Endodermal cell (in vitro differentiated cells): ENCODE results near the gene NPHP4. TPM values are rescaled to one million over a fixed set of nuclear protein-coding genes. Genes with fewer than 3 reads are reported as not detected.

Experiments
- DNase-seq: peaks from one replicate; pipeline ENCODE4 v3.0.0-alpha.2; 2017
- H3K27ac ChIP-seq: 2 replicates; pipeline ENCODE4 v1.5.1; 2013; ENCODE audit warnings: mild to moderate bottlenecking, low read depth, low read length, moderate library complexity
- H3K27me3 ChIP-seq: 2 replicates; pipeline ENCODE4 v1.6.1; 2013; ENCODE audit warnings: mild to moderate bottlenecking, low read length, moderate library complexity; ENCODE audit not compliant: insufficient read depth, control insufficient read depth, poor library complexity, severe bottlenecking
- H3K36me3 ChIP-seq: 2 replicates; pipeline ENCODE4 v1.7.0; 2013; ENCODE audit warnings: mild to moderate bottlenecking, low read length, moderate library complexity; ENCODE audit not compliant: control insufficient read depth, insufficient read depth
- H3K4me1 ChIP-seq: one replicate; pipeline ENCODE4 v1.7.0; 2013; ENCODE audit warnings: low read length; ENCODE audit not compliant: control insufficient read depth, insufficient read depth
- H3K4me3 ChIP-seq: 2 replicates; pipeline ENCODE4 v1.5.1; 2013; ENCODE audit warnings: mild to moderate bottlenecking, low read length, moderate library complexity
- H3K9ac ChIP-seq: 2 replicates; pipeline ENCODE4 v1.6.1; 2013; ENCODE audit warnings: mild to moderate bottlenecking, low read length, moderate library complexity; ENCODE audit not compliant: poor library complexity, severe bottlenecking; ENCODE audit errors: extremely low read depth
- H3K9me3 ChIP-seq: 2 replicates; pipeline ENCODE4 v1.6.1; 2013; ENCODE audit warnings: mild to moderate bottlenecking, low read length, moderate library complexity; ENCODE audit not compliant: control insufficient read depth
- H3K27ac Mint-ChIP-seq: 2 replicates; pipeline ENCODE4 v1.8.0; 2020; ENCODE audit warnings: mixed read lengths
- H3K27me3 Mint-ChIP-seq: 2 replicates; pipeline ENCODE4 v1.8.0; 2021; ENCODE audit warnings: mild to moderate bottlenecking, mixed read lengths; ENCODE audit not compliant: insufficient read depth
- H3K36me3 Mint-ChIP-seq: 2 replicates; pipeline ENCODE4 v1.8.0; 2020; ENCODE audit warnings: low read depth, mixed read lengths
- H3K4me1 Mint-ChIP-seq: 2 replicates; pipeline ENCODE4 v1.8.0; 2020; ENCODE audit warnings: mixed read lengths
- H3K4me3 Mint-ChIP-seq: 2 replicates; pipeline ENCODE4 v1.8.0; 2020; ENCODE audit warnings: mild to moderate bottlenecking, moderate library complexity, mixed read lengths
- H3K9me3 Mint-ChIP-seq: 2 replicates; pipeline ENCODE4 v1.8.0; 2020; ENCODE audit warnings: mild to moderate bottlenecking, mixed read lengths
- CTCF ChIP-seq: fragments of 200-600 bp; sonication (generic); conservative IDR thresholded peaks from 2 replicates; pipeline ENCODE4 v1.5.0; 2021; ENCODE audit warnings: antibody characterized with exemption, mild to moderate bottlenecking
- WGBS, 2 experiments: methylation state at CpG; one replicate each; pipeline versions ENCODE4 v1.1.5 to v1.1.7; 2013; ENCODE audit warnings: missing lambda C conversion rate in 2 of 2, mixed read lengths in 1 of 2; ENCODE audit not compliant: insufficient coverage in 1 of 2, insufficient read length in 1 of 2; 5-methylcytosine and 5-hydroxymethylcytosine counted together
- total RNA-seq, 2 donors: library from RNA; stranded (reverse); fragmentation: NEBNext Ultra II Directional in 1 of 2; extraction: Animal tissue kit (Norgen Biotek cat#: 25700) in 1 of 2; gene quantifications; 2 replicates in 1 of 2; 3 replicates in 1 of 2; pipeline ENCODE4 v1.2.1, GENCODE V29; 2021

Gene NPHP4
- total RNA-seq, 2 donors from 2014 or later: 19.1 to 25.4 TPM

GRCh38 chr1:5901841-5902240 lies 90.4 kb downstream of the NPHP4 start:
- H3K36me3 ChIP-seq: no peaks in the 10 kb centered on the region
- peaks cover under 1% of the 10 kb centered on the region for H3K4me1 ChIP-seq
- no peaks in the 10 kb centered on the region for H3K27me3 ChIP-seq
- DNase-seq: peak; percentile 68
- H3K9ac ChIP-seq: no peak overlapping the region
- 72 to 76% methylated on average over 2 of the region's 2 CpGs for WGBS, 2 experiments
- H3K9me3 Mint-ChIP-seq: no peaks in the 10 kb centered on the region
- no peaks in the 10 kb centered on the region for H3K9me3 ChIP-seq
- H3K4me1 Mint-ChIP-seq: peaks cover 12% of the 10 kb centered on the region
- no peak overlapping the region for H3K27ac Mint-ChIP-seq
- no peak for TF ChIP-seq CTCF
- no peak overlapping the region for H3K4me3 Mint-ChIP-seq
- H3K4me3 ChIP-seq: no peak overlapping the region
- peaks cover 25% of the 10 kb centered on the region for H3K36me3 Mint-ChIP-seq
- no peak overlapping the region for H3K27ac ChIP-seq
- no peaks in the 10 kb centered on the region for H3K27me3 Mint-ChIP-seq

- 93 to 100% methylated on average over 2 to 5 of the region's 5 CpGs for WGBS, 2 experiments
- Mint-ChIP-seq H3K36me3 (peaks cover 25% of the 10 kb centered on the region), H3K9me3 (no peaks in the 10 kb centered on the region), H3K4me1 (peaks cover 18% of the 10 kb centered on the region), H3K4me3 (no peak overlapping the region), H3K27ac (no peak overlapping the region), H3K27me3 (no peaks in the 10 kb centered on the region)
- TF ChIP-seq CTCF: no peak
- no peak for DNase-seq
- Histone ChIP-seq H3K27me3 (no peaks in the 10 kb centered on the region), H3K4me3 (no peak overlapping the region), H3K4me1 (peaks cover 6% of the 10 kb centered on the region), H3K36me3 (no peaks in the 10 kb centered on the region), H3K27ac (no peak overlapping the region), H3K9ac (no peak overlapping the region), H3K9me3 (no peaks in the 10 kb centered on the region)
Measured at GRCh38 chr1:5901150-5901549, 91.1 kb downstream of the NPHP4 start.

- 93 to 100% methylated on average over 8 to 17 of the region's 17 CpGs for WGBS, 2 experiments
- H3K9ac ChIP-seq: no peak overlapping the region
Measured at GRCh38 chr1:5898266-5898665, 94.0 kb downstream of the NPHP4 start.

More at GRCh38 chr1:5898266-5898665, 94.0 kb downstream of the NPHP4 start:
- peaks cover 6% of the 10 kb centered on the region for H3K4me1 ChIP-seq
- H3K27ac ChIP-seq: no peak overlapping the region
- no peaks in the 10 kb centered on the region for H3K27me3 ChIP-seq
- Mint-ChIP-seq H3K4me3 (no peak overlapping the region), H3K27ac (no peak overlapping the region), H3K27me3 (no peaks in the 10 kb centered on the region), H3K4me1 (peaks cover 23% of the 10 kb centered on the region), H3K36me3 (peaks cover 29% of the 10 kb centered on the region), H3K9me3 (peaks cover 8% of the 10 kb centered on the region)
- peaks cover 10% of the 10 kb centered on the region for H3K9me3 ChIP-seq
- peaks cover 4% of the 10 kb centered on the region for H3K36me3 ChIP-seq
- DNase-seq: no peak
- H3K4me3 ChIP-seq: no peak overlapping the region
- TF ChIP-seq CTCF: no peak
